ENCODE results near the gene C1S.

GRCh38 chr12:7114008-7114407 is 53.5 kb downstream of the C1S start:
- TF ChIP-seq CTCF (IDR thresholded peaks at IDR 0.05) = no peak
- TF ChIP-seq POLR2A (IDR thresholded peaks at IDR 0.05) = no peak
